AG09319 (cell line): Measurements from ENCODE around the gene PPP5C.

Experiments used
- DNase-seq: peaks from one replicate; pipeline ENCODE4 v3.0.0-alpha.2; 2010; ENCODE audit warnings: low read depth; ENCODE audit errors: extremely low read depth
- TF ChIP-seq, protein P1 (sequence below): IDR thresholded peaks from 2 replicates; pipeline ENCODE4 v1.5.1; 2011; ENCODE audit warnings: low read depth, mild to moderate bottlenecking, inconsistent platforms, low read length, moderate library complexity

The PPP5C gene

DNA sequence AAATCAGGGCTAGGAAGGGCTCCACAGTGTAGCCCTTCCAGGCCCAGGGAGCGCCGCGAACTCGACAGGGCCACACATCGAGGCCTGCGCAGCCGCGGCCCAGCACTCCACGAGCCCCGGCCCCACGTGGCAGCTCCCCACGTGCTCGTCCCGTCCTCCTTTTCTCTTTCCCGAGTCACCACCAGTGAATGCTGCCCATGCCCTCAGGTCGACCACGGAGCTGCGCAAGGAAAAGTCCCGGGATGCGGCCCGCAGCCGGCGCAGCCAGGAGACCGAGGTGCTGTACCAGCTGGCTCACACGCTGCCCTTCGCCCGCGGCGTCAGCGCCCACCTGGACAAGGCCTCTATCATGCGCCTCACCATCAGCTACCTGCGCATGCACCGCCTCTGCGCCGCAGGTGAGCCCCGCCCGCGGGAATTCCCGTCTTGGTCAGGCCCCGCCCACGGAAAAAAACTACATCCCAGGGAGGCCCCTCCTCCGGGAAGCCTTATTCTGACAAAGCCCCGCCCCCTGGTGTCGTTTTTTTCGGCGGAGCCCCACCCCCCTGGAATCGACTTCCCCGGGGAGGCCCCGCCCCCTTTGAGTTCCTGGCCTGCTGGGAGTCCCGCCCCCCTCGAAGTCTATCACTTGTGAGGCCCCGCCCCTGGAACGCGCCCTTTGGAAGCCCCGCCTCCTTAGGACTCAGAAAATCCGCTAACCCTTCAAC, 43.0 kb upstream of the PPP5C start:
- DNase-seq, result no peak
- TF ChIP-seq, protein P1, sequence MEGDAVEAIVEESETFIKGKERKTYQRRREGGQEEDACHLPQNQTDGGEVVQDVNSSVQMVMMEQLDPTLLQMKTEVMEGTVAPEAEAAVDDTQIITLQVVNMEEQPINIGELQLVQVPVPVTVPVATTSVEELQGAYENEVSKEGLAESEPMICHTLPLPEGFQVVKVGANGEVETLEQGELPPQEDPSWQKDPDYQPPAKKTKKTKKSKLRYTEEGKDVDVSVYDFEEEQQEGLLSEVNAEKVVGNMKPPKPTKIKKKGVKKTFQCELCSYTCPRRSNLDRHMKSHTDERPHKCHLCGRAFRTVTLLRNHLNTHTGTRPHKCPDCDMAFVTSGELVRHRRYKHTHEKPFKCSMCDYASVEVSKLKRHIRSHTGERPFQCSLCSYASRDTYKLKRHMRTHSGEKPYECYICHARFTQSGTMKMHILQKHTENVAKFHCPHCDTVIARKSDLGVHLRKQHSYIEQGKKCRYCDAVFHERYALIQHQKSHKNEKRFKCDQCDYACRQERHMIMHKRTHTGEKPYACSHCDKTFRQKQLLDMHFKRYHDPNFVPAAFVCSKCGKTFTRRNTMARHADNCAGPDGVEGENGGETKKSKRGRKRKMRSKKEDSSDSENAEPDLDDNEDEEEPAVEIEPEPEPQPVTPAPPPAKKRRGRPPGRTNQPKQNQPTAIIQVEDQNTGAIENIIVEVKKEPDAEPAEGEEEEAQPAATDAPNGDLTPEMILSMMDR, result no peak

DNA sequence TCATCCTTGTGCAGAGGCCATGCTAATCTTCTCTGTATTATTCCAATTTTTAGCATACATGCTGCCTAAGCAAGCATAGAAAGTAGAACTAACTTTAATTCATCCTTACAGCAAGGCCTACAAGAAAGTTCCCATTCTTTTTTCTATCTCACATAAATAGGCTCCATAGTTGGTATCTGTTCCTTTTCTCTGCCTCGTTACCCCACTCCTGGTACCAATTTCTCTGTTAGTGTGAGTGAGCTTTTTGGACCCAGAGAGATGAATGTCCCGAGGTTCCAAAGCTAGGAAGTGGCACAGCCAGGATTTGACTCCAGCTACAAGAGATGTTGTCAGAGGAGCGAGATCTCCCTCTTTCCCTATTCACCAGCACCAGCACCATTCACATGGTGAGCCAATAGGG, 40.4 kb upstream of the PPP5C start:
- no peak for DNase-seq
- TF ChIP-seq, protein P1, result no peak

DNA sequence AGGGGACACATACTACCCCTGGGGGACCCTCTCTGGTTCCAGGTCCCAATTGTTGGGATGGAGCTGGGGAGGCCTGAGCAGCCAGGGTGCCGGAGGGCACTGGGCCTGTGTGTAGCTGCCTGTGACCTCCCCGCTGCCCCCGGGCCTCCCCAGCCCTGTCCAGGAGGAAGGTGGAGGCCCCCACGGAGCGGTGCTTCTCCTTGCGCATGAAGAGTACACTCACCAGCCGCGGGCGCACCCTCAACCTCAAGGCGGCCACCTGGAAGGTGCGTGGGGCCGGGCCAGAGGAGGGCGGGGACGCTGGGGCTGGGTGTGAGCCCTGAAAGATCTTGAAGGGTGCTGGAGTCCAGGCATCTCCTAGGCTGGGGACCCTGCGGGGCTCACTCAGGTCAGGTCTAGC, 38.4 kb upstream of the PPP5C start:
- DNase-seq, result no peak
- TF ChIP-seq, protein P1, result no peak

DNA sequence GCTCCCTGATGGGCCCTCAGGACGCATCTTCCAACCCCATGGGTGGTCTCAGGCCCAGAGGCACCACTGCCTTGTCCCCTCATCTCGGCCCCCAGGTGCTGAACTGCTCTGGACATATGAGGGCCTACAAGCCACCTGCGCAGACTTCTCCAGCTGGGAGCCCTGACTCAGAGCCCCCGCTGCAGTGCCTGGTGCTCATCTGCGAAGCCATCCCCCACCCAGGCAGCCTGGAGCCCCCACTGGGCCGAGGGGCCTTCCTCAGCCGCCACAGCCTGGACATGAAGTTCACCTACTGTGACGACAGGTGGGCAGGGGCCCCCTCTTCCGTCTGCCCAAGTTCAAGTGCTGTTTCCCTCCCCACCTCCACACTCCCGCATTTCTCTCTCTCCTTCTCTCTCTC, 37.8 kb upstream of the PPP5C start:
- no peak for DNase-seq
- TF ChIP-seq, protein P1, result no peak

DNA sequence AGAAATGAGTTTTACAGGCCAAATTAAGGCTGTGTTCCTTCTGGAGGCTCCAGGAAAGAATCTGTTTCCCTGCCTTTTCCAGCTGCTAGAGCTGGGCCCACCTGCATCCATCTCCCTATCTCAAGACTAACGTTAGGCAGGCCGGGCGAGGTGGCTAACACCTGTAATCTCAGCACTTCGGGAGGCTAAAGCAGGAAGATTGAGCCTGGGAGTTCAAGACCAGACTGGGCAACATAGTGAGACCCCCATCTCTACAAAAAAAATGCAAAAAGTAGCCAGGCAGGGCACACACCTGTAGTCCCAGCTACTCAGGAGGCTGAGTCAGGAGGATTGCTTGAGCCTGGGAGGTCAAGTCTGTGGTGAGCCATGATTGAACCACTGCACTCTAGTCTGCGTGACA, 35.4 kb upstream of the PPP5C start:
- DNase-seq, result no peak

DNA sequence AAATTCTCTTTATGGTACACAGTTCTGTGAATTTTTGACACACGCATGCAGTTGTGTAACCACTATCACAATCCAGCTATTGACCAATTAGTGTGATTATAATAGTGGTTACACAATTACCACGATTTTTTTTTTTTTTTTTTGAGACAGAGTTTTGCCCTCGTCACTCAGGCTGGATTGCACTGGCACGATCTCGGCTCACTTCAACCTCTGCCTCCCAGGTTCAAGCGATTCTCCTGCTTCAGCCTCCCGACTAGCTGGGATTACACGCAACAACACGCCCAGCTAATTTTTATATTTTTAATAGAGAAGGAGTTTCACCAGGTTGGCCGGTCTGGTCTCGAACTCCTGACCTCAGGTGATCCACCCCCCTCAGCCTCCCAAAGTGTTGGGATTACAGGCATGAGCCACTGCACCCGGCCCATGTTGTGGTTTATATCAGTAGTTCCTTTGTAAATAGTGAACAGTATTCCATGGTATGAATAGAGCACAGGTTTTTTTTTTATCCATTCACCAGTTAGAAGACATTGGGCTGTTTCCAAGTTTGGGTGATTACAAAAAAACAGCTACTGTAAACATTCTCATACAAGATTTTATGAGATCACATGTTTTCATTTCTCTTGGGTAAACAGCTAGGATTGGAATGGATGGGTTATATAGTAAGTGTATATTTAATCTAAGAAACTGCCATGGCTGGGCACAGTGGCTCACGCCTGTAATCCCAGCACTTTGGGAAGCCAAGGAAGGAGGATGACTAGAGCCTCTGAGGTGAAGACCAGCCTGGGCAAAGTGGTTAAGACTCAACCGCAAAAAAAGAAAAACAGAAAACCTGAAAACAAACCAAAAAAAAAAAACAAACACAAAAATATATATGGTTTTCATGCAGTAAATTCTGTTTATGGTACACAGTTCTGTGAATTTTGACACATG, 33.1 kb upstream of the PPP5C start:
- peak; percentile 12 for DNase-seq

More for the DNA sequence above, 35.4 kb upstream of the PPP5C start:
- TF ChIP-seq, protein P1, result no peak

DNA sequence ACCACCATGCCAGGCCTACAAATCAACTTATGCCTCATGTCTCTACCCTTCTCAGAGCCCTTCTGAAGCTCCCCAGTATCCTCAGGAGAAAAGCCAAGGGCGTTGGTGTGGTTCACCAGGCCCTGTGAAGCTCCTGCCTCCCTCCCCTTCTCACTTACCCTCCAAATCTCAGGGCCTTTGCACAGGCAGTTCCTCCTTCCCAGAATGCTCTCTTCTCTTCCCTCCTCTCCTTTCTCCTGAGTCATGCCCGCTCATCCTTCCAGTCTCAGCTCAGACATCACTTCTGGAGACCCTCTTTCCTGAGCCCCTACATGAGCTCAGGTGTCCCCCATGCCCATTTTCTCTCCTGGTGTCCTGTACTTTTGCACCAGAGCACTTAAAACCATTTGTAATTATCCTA, 29.5 kb upstream of the PPP5C start:
- no peak for DNase-seq
- TF ChIP-seq, protein P1, result no peak
